GM13977 (cell line): ENCODE data around the gene SETD3.

Experiments used
- DNase-seq: peaks from one replicate; pipeline ENCODE4 v3.0.0; 2012; ENCODE audit warnings: low spot score
- in situ Hi-C: fragments of 300-500 bp; cut with MboI; formaldehyde crosslinking; loops from one replicate; pipeline ENCODE4 v1.12.0; 2022; ENCODE audit warnings: low sequenced_read_pairs, low pct_unique_long_range_greater_than_20kb, mixed read lengths, inconsistent platforms; ENCODE audit not compliant: unreplicated experiment
- TF ChIP-seq, protein P1 (sequence below): IDR thresholded peaks from 2 replicates; pipeline ENCODE4 v1.5.1; 2012; ENCODE audit warnings: mild to moderate bottlenecking, control low read depth; ENCODE audit not compliant: insufficient read depth; ENCODE audit errors: extremely low read depth, missing control alignments

Gene SETD3

GRCh38 chr14:99503848-99504453 is 23.3 kb upstream of the SETD3 start:
- no peak for DNase-seq
- in situ Hi-C loops: no loop called here
- TF ChIP-seq, protein P1, sequence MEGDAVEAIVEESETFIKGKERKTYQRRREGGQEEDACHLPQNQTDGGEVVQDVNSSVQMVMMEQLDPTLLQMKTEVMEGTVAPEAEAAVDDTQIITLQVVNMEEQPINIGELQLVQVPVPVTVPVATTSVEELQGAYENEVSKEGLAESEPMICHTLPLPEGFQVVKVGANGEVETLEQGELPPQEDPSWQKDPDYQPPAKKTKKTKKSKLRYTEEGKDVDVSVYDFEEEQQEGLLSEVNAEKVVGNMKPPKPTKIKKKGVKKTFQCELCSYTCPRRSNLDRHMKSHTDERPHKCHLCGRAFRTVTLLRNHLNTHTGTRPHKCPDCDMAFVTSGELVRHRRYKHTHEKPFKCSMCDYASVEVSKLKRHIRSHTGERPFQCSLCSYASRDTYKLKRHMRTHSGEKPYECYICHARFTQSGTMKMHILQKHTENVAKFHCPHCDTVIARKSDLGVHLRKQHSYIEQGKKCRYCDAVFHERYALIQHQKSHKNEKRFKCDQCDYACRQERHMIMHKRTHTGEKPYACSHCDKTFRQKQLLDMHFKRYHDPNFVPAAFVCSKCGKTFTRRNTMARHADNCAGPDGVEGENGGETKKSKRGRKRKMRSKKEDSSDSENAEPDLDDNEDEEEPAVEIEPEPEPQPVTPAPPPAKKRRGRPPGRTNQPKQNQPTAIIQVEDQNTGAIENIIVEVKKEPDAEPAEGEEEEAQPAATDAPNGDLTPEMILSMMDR: no peak

DNA sequence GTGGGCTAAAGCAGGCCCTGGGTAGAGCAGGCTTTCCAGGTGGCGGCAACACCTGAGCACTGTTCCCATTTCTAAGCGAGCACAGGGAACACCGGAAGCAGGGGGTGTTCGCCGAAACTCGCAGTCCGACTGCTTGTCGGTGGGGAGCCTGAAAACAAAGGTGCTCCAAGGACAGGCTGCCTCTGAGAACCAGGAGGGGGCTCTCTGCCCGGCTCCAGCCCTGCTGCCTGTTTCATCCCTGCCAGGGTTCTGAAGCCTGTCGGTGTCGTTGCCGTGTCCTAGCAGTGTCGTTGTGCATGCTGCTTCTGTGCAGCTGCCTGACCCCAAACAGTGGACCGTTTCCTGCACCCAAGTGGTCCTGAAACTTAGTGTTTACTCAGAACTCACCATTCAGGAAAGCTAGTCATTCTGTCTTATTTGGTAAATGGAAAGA is 22.3 kb upstream of the SETD3 start:
- in situ Hi-C loops: no loop called here

DNA sequence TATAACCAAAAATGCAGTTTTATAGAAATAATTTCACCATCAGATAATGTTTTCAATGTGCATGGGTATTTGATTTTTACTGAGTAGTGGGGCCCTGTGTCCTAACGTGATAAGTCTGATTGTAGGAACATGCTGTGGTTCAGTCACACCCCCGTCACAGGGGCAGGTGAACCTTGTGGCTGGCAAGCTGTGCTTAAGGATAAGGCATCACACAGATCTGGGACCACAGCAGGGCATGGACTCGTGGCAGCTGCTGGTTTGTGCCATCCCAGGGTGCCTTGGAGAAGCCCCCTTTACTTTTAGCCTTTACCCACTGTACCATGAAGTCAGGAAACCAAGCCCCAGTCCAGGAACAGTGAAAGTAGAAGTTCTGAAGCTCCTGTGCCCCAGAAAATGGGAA is 17.2 kb upstream of the SETD3 start:
- DNase-seq: no peak
- TF ChIP-seq, protein P1: no peak
- in situ Hi-C loops: no loop called here

More for the DNA sequence above, 22.3 kb upstream of the SETD3 start:
- no peak for DNase-seq
- TF ChIP-seq, protein P1: no peak

DNA sequence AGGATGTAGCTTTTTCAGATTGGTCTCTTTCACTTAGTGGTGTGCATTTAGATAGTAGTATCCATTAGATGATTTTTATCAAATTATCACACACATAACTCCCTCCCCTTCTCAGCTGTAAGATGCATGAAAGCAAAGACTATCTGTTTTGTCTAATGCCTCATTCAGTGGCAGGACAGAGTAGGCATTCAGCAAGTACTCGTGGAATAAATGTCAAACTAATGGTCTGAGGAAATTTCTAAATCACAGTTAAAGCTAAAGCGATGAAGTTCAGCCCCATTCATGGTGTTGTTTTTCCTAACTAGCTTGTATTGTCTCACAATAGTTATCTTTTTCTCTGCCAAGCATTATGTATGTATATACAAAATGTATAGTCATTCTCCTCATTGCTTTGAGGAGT is 16.7 kb upstream of the SETD3 start:
- TF ChIP-seq, protein P1: no peak
- in situ Hi-C loops: no loop called here
- DNase-seq: no peak

DNA sequence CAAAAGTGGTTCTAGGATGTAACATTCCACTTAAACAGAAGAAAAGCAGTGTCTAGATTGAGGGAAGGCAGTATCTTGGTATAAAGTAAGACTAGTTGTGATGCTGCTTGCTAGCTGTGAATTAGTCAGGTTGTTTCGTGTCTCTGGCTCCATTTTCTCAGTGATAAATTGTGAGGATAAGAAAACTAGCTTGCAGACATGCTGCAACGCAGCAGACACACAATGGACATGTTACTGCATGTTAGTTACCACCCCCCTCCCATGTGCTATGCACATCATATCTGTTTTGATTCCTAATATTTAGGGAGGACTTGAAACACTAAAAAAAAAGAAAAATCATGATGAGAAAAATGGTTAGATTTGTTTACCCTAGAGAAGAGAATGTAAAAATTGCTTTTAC is 3.4 kb upstream of the SETD3 start:
- no peak for DNase-seq
- in situ Hi-C loops: no loop called here
- TF ChIP-seq, protein P1: no peak

- TF ChIP-seq, protein P1: no peak
- DNase-seq: no peak
- in situ Hi-C loops: no loop called here
These were observed 1.1 kb upstream of the SETD3 start for GRCh38 chr14:99481745-99482099.
